NCI-H82 treated with DMSO at 0.1 percent for 48 hours (cell line): ENCODE results near the gene ZMIZ1.

ENCODE experiments used
- DNase-seq: peaks from one replicate; lab custom pipeline; 2025; ENCODE audit not compliant: unreplicated experiment; lab: John Stamatoyannopoulos, UW

The ZMIZ1 gene

DNA sequence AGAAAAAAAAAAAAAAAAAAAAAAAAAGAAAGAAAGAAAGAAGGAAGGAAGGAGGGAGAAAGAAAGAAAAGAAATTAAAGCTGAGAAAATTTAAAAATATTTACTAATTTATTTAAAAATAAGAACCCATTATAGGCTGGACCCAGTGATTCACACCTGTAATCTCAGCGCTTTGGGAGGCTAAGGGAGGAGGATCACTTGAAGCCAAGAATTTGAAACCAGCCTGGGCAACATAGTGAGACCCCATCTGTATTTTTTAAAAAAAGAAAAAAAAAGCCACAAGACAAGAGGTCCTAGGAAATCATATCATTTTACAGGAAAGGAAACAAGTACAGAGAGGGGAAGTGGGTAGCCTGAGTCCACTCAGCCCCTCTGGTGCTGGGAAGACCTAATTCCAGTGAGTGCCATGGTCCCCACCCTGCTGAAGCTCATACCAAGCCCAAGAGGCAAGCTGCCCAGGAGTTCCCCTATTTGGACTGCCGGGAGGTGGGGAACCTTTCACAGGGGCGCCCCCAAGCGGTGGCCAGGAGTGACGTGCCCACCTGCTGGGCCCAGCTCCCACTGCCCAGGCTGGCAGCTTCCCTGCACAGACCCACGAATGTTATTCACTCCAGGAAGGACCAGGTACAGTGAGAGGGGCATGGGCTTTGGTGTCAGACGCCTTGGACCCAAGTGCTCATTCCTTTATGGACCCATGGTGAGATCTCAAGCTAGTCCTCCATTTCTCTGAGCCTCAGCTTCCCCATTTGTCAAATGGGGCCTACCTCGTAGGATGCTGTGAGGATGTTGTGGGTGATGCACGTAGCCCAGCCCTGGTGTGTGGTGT, 133.6 kb downstream of the ZMIZ1 start:
- no peak for DNase-seq

DNA sequence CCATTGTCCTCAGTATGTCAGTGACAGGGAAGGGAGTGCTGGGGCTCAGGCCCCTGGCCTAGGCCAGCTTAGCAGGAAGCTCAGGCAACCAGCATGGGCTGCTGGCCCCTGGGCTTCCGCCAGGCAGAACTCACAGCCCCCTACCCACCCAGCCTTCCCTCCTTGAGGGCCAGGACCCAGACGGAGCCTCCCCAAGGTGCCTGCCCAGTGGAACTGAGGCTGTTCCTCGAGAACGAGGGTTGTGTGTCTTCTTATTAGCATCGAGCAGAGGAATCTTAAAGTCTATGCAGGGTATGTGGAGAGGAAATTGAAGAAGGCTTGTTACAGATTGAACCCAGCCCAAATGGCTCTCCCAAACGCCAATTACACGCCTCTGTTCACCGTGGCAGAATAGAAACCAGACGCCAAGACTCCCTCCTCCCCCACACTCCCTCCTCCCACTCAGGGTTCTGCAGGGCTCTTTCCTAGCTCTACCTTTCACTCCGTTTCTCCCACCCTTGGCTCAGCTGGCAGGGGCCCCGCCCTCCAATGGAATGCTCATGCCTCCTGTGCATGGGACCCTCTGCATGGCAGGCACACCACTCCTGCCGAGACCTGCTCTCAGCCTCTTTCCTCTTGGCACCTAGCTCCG, 134.4 kb downstream of the ZMIZ1 start:
- DNase-seq: no peak

DNA sequence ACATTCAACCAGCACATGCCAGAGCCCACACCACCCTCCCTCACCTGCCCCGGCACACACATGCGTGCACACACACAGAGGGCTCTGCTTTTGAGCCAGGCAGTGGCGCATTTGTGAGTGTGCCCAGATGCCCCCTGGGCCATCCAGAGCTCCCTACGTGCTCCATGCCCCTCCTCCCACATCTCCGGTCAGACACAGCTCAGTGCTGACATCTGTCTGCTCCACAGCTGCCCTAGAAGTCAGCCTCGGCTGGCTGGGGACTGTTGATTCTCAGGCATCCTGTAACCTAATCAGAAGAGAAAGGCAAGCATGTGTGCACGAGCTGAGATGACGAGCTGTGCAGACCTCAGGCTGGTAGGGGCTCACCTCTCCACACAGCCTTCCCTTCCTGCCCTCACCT, 135.1 kb downstream of the ZMIZ1 start:
- DNase-seq: no peak

DNA sequence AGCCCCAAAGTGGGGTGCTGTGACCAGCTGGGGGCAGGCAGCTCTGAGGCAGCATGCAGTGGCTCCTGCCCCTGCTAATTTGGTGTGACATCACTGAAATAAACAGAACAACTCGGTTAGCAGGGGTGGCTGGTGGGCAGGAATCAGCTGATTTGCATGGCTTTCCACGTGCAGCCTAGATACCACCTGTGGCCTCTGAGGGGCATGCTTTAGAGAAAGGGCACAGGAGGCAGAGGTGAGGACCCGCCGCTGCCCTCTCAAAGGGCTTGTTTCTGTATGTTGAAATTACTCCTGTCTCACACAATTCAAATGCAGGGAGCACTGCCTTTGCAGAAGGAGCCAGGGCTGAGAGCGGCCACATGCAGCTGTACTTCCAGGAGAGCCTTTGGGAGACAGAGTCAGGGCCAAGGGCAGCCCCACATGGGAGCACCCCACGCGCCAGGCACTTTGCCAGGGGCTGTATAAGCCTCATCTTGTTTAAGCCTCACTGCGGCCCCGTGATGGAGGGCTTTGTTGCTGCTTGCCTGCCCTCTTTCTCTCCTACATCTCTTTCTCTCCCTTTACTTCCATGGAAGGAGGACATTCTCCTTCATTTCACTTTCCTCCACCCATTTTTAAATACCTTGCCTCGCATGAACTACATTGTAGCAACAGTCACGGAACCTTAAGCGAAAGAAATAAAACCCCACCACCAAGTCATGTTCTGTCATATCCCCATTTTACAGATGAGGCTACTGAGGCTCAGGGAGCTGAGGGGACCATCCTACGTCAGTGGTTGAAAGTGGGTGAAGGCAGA, 137.7 kb downstream of the ZMIZ1 start:
- no peak for DNase-seq

DNA sequence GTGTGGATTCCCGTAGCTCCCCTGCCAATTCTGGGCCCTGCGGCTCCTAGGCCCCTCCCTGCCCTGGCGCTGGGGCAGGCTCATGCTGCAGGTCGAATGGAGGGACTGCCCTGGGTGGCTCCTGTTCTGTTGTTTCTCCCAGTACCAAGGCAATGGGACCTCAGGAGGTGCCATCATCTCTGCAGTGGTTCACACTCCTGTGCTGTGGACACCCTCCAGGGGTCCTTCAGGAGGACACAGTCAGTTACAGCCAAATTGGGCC, 138.3 kb downstream of the ZMIZ1 start:
- no peak for DNase-seq

DNA sequence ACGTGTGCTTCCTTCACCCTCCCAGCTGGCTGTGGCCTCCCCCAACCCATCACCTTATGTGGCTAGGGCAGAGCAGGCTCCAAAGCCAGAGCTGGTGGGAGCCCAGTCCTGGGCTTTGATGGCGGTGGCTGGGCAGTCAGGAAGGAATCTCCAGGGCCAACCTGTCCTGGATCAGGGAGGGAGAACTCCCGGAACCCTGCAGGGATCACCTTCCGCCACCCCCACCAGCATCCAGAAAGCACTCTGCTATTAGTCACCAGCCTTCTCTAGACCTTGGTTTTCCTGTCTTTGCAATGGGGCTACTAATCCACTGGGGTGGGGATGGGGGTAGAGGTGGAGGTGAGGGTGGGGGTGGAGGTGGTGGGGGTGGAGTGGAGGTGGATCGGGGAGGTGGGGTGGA, 139.0 kb downstream of the ZMIZ1 start:
- DNase-seq: no peak

DNA sequence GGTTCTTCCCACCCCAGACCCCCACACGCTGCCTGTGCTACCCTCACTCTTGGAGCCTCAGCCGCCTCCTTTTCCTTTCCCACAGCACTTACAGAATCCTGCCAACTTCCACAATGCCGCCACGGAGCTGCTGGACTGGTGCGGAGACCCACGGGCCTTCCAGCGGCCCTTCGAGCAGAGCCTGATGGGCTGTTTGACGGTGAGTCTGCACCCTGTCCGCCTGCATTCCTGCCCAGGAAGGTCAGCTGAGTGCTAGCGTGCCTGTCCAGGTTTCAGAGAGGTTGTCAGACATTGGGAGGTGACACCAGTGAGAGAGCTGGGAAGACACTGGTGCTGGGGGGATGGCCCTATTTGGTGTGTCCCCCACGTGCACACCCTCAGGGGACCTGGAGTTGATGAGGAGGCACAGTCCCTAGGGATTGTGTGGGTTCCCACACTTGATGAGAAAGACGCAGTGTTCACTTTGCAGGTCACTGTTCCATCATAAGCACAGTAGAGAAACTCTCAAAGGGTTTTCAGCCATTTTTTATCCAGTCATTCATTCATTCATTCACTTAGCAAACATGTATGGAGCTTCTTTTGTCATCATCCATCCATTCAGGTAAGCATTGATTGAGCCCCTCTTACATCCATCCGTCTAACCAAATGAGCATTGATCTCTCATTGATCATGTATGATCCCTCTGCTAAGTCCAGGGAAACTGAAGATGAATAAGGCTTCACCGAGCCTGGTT, 139.7 kb downstream of the ZMIZ1 start:
- no peak for DNase-seq

DNA sequence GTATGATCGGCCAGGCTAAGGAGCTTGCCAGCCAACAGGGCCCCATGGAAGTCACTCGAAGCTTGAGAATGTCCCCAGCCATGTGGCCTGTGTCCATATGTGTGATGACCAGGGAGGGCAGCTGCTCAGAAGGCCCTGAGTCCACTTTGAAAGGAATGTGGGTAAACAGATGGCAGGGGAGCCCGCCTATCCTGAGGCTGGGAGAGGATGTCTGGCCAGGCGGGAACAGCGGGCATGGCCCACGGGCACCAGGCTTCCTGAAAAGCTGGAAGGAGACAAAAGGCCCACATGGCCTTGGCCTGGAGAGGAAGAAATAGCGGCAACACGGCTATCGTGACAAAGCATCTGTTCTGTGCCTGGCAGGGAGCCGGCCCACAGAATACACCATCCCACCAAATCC, 140.6 kb downstream of the ZMIZ1 start:
- DNase-seq: no peak

DNA sequence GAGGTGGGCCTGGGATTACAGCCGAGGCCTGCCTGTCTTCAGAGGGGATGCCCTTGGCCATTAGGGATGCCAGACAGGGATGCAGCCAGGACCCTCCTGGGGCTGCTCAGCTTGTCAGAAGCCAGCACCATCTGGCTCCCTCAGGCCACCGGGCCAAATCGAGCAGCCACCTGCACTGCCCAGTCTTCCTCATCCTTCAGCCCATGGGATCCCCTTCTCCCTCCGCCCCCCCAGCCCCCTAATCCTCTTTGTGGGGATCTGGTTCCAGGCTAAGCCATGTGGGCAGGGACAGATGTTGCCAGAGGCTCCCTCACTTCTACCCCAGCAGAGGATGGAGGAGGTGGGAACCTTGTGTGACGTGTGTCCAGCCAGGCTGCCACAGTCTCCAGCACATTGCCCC, 141.1 kb downstream of the ZMIZ1 start:
- peak; percentile 22 for DNase-seq

DNA sequence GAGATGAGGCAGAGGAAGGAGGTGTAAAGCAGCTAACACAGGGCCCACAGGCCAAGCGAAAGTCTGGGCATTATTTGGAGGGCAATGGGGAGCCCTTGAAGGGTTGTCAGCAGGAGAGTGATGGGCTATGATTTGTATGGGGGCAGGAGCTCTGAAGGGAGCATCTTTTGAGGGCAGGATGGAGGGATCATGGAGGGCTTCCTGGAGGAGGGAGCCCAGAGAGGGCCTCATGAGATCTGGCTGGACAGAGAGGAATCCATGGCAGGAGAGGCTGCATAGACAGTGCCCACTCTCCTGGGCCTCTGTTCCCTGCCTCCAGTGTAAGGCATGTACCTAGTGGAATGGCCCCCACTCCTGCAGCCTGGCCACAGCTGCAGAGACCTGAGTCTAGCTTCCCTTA, 141.9 kb downstream of the ZMIZ1 start:
- no peak for DNase-seq

DNA sequence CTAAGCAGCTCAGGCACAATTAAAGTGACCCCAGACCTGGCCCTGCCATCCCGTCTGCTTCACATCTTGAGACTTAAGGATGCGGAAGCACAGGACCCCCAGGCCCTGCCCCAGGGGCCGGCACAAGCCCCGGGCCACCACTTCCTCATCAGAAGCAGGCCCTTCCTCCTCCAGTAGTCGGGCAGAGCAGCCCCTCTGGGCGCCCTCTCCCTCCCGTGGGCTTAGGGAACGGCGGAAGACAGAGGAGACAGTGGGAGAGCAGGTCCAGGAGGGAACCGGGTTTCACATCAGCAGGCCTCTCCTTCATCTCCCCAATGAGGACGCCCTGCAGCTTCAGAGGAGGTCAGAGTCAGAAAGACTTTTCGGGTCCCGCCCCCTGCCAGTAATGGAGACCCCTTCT, 142.8 kb downstream of the ZMIZ1 start:
- no peak for DNase-seq

DNA sequence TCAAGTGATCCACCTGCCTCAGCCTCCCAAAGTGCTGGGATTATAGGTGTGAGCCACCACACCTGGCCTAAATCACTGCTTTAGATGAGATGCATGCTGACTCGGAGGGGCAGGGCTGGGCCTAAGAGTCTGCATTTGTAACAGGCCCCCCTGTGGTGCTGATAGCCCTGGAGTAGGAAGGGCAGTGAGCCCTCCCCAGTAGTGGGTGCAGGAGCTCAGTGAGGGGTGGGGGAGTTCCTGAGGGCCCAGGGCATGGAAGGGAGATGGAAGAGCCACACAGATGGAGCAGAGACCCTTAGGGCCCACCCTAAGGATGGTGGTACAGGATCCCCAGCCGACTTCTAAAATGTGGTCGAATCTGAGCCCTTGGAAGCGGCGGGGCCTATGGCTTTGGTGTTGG, 146.8 kb downstream of the ZMIZ1 start:
- no peak for DNase-seq

DNA sequence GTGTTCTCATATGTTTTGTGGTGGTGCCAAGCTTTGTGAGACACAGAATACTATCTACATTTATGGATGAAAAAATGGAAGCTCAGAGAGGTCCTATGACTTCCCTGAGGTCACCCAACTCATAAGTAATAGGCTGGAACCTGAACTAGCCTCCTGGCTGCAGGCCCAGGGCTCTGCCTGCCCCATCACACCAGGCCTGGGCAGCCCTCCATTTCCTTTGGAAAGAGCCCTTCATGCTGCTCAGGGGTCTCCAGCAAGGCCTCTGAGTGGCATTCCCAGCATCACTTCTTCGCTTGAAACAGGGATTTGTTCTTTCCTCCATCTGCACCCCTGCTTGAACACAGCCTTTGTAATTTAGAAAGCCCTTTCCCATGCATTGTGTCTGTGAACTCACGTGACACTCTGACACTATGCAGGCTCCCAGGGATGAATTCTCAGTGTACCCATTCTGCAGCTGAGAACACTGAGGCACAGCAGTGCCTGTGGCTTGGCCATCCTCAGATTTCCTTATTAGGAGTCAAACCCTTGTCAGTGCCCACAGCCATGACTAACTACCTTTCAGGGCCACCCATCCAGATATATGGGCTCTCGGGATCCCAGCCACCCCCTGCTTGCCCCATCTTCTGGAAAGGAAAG, 150.7 kb downstream of the ZMIZ1 start:
- no peak for DNase-seq

DNA sequence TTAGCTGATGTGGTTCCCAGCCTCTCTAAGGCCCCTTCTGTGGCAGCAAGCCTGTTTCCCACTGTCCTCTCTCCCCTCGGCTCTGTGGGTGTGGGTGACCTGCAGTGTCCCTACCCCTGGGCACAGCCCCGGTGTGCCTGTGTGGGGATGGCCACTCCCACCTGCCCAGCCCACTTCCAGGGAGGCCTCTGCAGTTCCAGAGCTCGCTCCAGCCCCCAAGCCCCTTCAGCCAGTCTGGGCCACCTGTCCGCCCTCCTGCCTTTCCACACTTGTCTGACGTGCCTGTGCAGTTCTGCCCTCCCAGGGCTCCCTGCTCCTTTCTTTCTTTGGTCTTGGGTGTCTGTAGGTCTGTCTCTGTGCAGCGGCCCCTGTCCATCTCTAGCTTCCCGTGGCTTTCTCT, 151.5 kb downstream of the ZMIZ1 start:
- no peak for DNase-seq

DNA sequence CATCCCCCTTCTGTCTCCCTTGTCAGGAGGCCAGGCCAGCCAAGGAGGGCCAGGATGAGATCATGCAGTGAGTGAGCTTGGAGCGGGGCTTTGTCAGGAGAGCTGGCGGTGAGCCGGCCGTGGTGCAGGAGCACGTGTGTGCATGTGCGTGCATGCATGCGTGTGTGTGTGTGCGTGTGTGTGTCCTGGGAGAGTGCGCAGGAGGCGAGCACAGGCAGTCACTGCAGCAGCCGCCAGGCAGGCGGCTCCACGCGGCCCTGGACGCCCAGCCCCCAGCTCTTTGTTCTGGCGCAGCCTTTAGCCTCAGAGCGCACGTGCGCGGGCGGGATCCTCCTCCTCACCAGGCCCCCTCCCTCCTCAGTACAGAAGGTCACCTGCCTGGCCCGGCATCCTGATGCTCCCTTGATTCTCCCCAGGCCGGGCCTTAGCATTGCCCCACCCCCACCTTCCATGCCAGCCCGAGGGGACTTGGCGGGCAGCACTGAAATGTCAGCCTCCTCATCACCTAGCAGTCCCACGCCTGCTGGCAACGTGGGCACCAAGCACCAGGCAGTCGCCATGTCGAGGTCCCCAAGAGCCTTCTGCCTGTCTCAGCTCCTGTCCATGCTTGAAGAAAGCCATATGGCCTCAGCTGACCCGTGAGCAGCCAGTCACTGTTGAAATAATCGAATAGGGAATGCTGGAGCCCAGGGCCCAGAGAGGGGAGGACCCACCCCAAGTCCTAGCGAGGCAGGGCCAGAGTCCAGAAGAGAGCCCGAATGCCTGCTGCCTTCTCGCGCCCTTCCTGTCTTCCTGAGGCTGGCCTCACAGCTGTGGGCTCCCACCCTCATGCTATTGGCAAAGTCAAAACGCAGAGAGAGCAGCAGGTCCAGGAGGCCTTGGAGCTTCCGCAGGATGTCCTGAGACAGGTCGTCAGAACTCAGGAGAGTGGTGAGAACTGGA, 152.6 kb downstream of the ZMIZ1 start:
- no peak for DNase-seq

DNA sequence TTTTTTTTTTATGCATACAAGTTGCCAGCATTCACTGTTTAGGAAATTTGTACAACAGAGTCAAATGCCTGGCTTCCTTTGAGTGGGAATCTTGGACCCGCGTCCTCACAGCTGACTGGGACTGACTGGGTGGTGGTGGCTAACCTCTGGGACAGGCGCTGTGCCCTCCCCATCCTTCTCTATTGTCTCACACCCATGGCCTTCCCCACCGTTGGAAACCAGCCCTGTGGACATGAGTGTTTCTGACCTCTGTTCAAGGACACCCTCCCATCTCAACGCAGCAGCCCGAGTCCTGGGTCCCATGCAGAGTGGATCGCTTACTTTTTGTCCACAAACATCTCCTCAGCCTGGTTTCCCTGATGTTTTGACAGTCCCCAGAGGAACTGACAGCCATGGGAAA, 153.4 kb downstream of the ZMIZ1 start:
- DNase-seq: no peak

DNA sequence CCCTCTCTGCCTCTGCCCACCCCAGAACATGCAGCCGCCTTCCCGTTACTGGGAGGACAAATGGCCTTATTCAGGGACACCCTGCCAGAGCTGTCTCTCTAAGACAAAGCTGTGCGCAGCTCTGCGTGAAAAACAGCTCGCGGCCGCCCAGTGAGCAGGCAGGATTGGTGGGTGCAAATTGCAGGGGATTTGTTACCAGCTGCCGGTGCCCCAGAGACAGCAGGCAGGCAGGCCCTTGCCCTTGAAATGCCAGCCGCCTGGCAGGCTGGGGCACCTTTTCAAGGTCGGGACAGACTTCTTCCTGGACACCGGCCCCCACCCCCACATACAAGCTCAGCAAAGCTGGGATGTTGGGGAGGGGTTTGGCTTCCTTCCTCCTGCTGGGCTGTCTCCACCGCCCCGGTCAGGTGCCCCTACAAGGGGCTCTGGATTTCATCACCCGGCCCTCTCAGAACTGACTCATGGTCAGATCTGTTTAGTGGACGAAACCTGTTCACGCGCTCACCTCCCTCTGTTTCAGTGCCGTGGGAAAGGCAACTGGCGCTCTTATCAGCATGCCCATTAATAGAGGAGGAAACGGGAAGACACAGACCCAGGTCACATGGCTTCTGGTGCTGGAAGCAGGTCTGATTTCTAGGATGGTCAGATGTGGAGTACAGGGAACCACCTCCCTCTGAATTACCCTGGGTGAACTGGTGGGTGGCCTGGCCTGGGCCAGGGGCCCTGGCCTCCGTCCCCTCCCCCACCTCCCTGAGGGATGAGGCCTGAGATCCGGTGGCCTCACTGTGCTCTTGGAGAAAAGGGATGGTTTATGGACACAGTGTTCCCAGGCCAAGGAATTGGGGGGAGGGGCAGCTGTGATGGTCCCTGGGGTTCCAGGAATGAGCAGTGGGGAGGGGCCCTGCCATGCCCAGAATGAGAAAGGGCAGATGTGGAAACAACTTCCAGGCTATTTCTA, 154.6 kb downstream of the ZMIZ1 start:
- DNase-seq: no peak

DNA sequence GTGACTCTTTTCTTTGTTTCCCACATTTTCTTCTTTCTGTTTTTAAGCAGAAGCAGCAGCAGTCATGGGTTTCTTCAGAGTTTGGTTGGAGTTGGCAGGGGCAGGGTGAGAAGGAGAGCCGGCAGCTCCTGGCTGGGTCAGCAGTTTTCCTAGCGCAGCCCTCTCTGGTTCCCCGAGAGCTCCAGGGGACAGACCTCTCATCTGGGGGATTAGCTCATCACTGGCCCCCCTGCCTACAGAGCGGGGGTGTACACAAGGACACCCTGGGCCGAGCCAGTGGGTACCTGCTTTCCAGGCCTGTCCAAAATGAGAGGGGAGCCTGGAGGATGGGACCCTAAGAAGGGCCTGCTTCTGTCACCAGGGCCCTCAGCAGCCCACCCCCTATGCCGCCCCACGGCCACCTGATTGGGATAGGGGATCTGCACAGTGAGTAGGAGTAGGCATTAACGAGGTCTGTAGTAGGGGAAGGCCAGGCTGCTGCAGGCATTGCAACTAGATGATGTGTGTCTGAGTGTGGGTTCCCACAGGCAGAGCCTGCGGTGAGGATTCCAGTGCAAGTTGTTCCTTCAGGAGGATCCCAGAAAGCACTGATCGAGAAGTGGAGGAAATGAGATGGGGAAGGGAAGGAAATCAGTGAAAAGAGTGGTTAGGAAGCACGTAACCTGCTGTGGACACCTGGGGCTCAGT, 155.6 kb downstream of the ZMIZ1 start:
- no peak for DNase-seq
